Loucy (cell line): ENCODE data around the gene SH3TC2.

Experiments
- H2AFZ ChIP-seq: fragments of 200-600 bp; sonication (generic); 2 replicates; pipeline ENCODE4 v1.6.0; 2016; ENCODE audit warnings: antibody characterized with exemption, mild to moderate bottlenecking, low read length, moderate library complexity
- H3F3A ChIP-seq: fragments of 200-600 bp; 2 replicates; pipeline ENCODE4 v1.6.0; 2016; ENCODE audit warnings: antibody characterized with exemption, low read depth, mild to moderate bottlenecking
- H3K27me3 ChIP-seq: fragments of 200-600 bp; sonication (generic); 2 replicates; pipeline ENCODE4 v1.6.1; 2014; ENCODE audit warnings: low read length, mild to moderate bottlenecking; ENCODE audit not compliant: insufficient read depth, poor library complexity, severe bottlenecking
- H3K36me3 ChIP-seq: fragments of 200-600 bp; sonication (generic); 2 replicates; pipeline ENCODE4 v1.6.1; 2016; ENCODE audit warnings: low read length; ENCODE audit not compliant: insufficient read depth
- H3K4me1 ChIP-seq: fragments of 200-600 bp; sonication (generic); 2 replicates; pipeline ENCODE4 v1.5.1; 2014; ENCODE audit warnings: low read length, mild to moderate bottlenecking; ENCODE audit not compliant: insufficient read depth, poor library complexity, severe bottlenecking
- H3K4me2 ChIP-seq: fragments of 200-600 bp; sonication (generic); 2 replicates; pipeline ENCODE4 v1.6.0; 2014; ENCODE audit warnings: antibody characterized with exemption, low read length, low read depth, mild to moderate bottlenecking; ENCODE audit not compliant: poor library complexity, severe bottlenecking
- H3K4me3 ChIP-seq: fragments of 200-600 bp; sonication (generic); 2 replicates; pipeline ENCODE4 v1.5.1; 2014; ENCODE audit warnings: low read length, mild to moderate bottlenecking, mixed read lengths; ENCODE audit not compliant: poor library complexity, severe bottlenecking
- H3K79me2 ChIP-seq: fragments of 200-600 bp; sonication (generic); 2 replicates; pipeline ENCODE4 v1.6.1; 2014; ENCODE audit warnings: low read length; ENCODE audit not compliant: insufficient read depth
- H3K9ac ChIP-seq: fragments of 200-600 bp; sonication (generic); 2 replicates; pipeline ENCODE4 v1.6.0; 2014; ENCODE audit warnings: mild to moderate bottlenecking, low read depth, low read length, moderate library complexity; ENCODE audit not compliant: poor library complexity, severe bottlenecking
- H3K9me2 ChIP-seq: fragments of 200-600 bp; sonication (generic); replicated peaks from 2 replicates; pipeline ENCODE4 v1.6.1; 2016; ENCODE audit warnings: low read depth, low read length, mixed read lengths
- H3K9me3 ChIP-seq: fragments of 200-600 bp; sonication (generic); 2 replicates; pipeline ENCODE4 v1.6.1; 2014; ENCODE audit warnings: mild to moderate bottlenecking, antibody characterized with exemption, low read length, low read depth; ENCODE audit not compliant: insufficient read depth
- H4K20me1 ChIP-seq: fragments of 200-600 bp; sonication (generic); 2 replicates; pipeline ENCODE4 v1.6.0; 2014; ENCODE audit warnings: antibody characterized with exemption, low read length, mild to moderate bottlenecking; ENCODE audit not compliant: insufficient read depth, poor library complexity, severe bottlenecking
- CTCF ChIP-seq: fragments of 200-600 bp; sonication (generic); conservative IDR thresholded peaks from 2 replicates; pipeline ENCODE4 v1.5.1; 2014; ENCODE audit warnings: mild to moderate bottlenecking, antibody characterized with exemption, low read length
- EZH2phosphoT487 ChIP-seq: fragments of 200-600 bp; IDR thresholded peaks from 2 replicates; pipeline ENCODE4 v1.6.1; 2018; ENCODE audit warnings: antibody characterized with exemption, mild to moderate bottlenecking, moderate library complexity, borderline replicate concordance

The SH3TC2 gene

GRCh38 chr5:148980731-148981130 is 82.1 kb downstream of the SH3TC2 start:
- peaks cover 5% of the 10 kb centered on the region for H3K4me1 ChIP-seq
- H2AFZ ChIP-seq, result no peak overlapping the region
- no peak overlapping the region for H3K4me3 ChIP-seq
- H3K4me2 ChIP-seq, result no peak overlapping the region
- no peak overlapping the region for H3K9ac ChIP-seq
- H3K9me2 ChIP-seq, result no peaks in the 10 kb centered on the region
- H3K36me3 ChIP-seq, result no peaks in the 10 kb centered on the region
- no peaks in the 10 kb centered on the region for H4K20me1 ChIP-seq
- H3K9me3 ChIP-seq, result no peaks in the 10 kb centered on the region
- H3K79me2 ChIP-seq, result no peaks in the 10 kb centered on the region
- TF ChIP-seq EZH2phosphoT487, result no peak
- no peak for TF ChIP-seq CTCF
- H3K27me3 ChIP-seq, result no peaks in the 10 kb centered on the region
- no peaks in the 10 kb centered on the region for H3F3A ChIP-seq

DNA sequence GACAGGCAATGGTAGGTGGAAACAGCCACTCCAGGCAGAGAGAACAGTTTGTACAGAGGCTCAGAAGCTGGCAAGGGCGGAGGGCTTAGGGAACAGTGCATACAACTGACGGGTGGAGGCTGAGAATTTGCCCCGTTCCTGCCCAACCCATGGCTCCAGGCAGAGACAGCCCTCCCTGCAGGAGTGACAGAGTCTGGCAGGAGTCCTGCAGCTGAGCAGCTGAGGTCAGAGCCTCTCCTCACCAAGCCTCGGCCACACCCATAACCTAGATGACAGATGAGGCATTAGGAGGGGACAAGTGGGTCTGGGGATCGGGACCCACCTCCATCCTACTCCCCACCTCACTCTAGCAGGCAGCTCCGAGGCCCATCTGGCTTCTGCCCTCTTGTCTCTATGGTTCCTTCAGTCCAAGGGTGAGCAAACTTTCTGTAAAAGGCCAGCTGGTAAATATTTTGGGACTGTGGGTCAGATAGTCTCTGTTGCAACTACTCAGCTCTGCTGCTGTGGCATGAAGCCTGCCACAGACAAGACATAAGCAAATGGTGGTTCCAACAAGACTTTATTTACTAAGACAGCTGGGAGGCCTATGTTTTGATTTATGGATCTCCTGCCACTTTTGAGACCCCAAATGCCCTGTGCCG is 83.7 kb downstream of the SH3TC2 start:
- Histone ChIP-seq H2AFZ (no peak overlapping the region), H4K20me1 (no peaks in the 10 kb centered on the region), H3F3A (no peaks in the 10 kb centered on the region), H3K4me2 (no peak overlapping the region), H3K4me3 (no peak overlapping the region), H3K9me3 (no peaks in the 10 kb centered on the region), H3K9me2 (no peaks in the 10 kb centered on the region), H3K9ac (no peak overlapping the region), H3K36me3 (no peaks in the 10 kb centered on the region), H3K79me2 (no peaks in the 10 kb centered on the region), H3K27me3 (no peaks in the 10 kb centered on the region), H3K4me1 (peaks cover 5% of the 10 kb centered on the region)
- no peak for TF ChIP-seq EZH2phosphoT487
- no peak for TF ChIP-seq CTCF

DNA sequence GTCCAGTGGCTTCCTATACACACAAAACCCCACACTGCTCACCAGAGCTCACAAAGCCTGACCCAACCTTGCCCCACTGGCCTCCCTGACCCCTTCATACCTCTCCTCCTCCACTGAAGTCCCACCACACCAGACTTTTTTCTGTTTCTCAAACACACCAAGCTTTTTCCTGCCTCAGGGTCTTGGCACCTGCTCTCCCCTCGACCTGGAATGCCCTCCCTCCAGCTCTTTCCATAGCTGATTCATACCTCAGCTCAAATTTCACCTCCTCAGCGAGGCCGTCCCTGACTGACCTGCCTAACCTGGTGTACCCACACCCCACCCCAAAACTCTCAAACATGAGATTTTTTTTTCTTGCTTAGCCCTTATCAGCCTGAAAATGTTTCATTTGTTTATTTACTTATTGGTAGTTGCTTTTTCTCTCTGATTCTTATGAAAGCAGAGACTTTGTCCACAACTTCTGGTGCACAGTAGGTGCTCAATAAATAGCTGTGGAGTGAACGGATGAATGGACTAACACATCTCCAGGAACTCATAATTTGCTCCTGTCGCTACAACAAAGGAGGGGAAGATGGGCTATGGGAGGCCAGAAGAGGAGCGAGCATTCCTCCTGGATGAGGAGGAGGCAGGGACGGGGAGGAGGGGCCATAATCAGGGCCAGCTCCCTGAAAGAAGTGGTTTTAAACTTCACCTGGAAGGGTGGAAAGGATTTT is 84.3 kb downstream of the SH3TC2 start:
- H3K9ac ChIP-seq, result no peak overlapping the region
- H4K20me1 ChIP-seq, result no peaks in the 10 kb centered on the region
- H3K9me3 ChIP-seq, result no peaks in the 10 kb centered on the region
- H3K9me2 ChIP-seq, result no peaks in the 10 kb centered on the region
- H2AFZ ChIP-seq, result no peak overlapping the region
- H3K4me1 ChIP-seq, result peaks cover 5% of the 10 kb centered on the region
- no peaks in the 10 kb centered on the region for H3K79me2 ChIP-seq
- H3K27me3 ChIP-seq, result no peaks in the 10 kb centered on the region
- H3F3A ChIP-seq, result no peaks in the 10 kb centered on the region
- H3K4me2 ChIP-seq, result no peak overlapping the region
- no peaks in the 10 kb centered on the region for H3K36me3 ChIP-seq
- no peak overlapping the region for H3K4me3 ChIP-seq
- no peak for TF ChIP-seq CTCF
- no peak for TF ChIP-seq EZH2phosphoT487
